HG03342 (cell line): ENCODE results near the gene NDUFB5.

Experiments used
- ATAC-seq: cut with Tn5 transposase; IDR thresholded peaks from one replicate; pipeline ENCODE4 v1.9.1; 2021; ENCODE audit warnings: mild to moderate bottlenecking, moderate library complexity; ENCODE audit not compliant: unreplicated experiment

Gene NDUFB5

DNA sequence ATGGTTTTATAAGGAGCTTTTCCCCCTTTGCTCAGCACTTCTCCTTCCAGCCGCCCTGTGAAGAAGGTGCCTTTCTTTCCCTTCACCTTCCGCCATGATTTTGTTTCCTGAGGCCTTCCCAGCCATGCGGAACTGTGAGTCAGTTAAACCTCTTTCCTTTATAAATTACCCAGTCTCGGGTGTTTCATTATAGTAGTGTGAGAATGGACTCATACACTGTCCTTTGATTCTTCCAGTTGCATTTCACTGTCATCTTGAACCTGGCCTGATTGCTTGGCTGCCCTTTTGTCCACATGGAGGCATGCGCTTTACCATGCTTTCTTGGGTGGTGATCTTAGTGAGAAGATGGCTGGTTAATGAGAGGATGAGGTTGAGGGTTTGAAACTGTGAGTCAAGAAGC is 71.5 kb downstream of the NDUFB5 start:
- ATAC-seq = no peak
